Measurements from ENCODE around the gene PDLIM4. TPM values are rescaled to one million over a fixed set of nuclear protein-coding genes. Genes with fewer than 3 reads are reported as not detected.

The PDLIM4 gene
- total RNA-seq, 1 donor from 2014 or later = 55.1 TPM

- H3K27ac Mint-ChIP-seq (ENCODE audit: unreplicated experiment) = peak overlapping the region; percentile 43
- DNase-seq (ENCODE audit: low spot score) = peak; percentile 74
- H3K9me3 Mint-ChIP-seq (ENCODE audit: low read depth) = no peaks in the 10 kb centered on the region
- H3K36me3 Mint-ChIP-seq (ENCODE audit: low read depth) = peaks cover 20% of the 10 kb centered on the region
- no peaks in the 10 kb centered on the region for H3K27me3 Mint-ChIP-seq (ENCODE audit: low read depth)
- no peak overlapping the region for H3K4me3 Mint-ChIP-seq (ENCODE audit: unreplicated experiment)
- H3K4me1 Mint-ChIP-seq (ENCODE audit: low read depth) = peaks cover 75% of the 10 kb centered on the region
- TF ChIP-seq CTCF (IDR thresholded peaks at IDR 0.05) = no peak
Observed at GRCh38 chr5:132261881-132262845, 4.7 kb downstream of the PDLIM4 start.

GRCh38 chr5:132262882-132263547 lies 5.5 kb downstream of the PDLIM4 start:
- no peak overlapping the region for H3K4me3 Mint-ChIP-seq (ENCODE audit: unreplicated experiment)

GRCh38 chr5:132263548-132264261 lies 6.2 kb downstream of the PDLIM4 start:
- TF ChIP-seq CTCF (IDR thresholded peaks at IDR 0.05) = no peak
- H3K4me1 Mint-ChIP-seq (ENCODE audit: low read depth) = peaks cover 68% of the 10 kb centered on the region
- peak overlapping the region; percentile 95 for H3K27ac Mint-ChIP-seq (ENCODE audit: unreplicated experiment)
- no peak for DNase-seq (ENCODE audit: low spot score)
- no peaks in the 10 kb centered on the region for H3K9me3 Mint-ChIP-seq (ENCODE audit: low read depth)
- H3K4me3 Mint-ChIP-seq (ENCODE audit: unreplicated experiment) = no peak overlapping the region
- H3K27me3 Mint-ChIP-seq (ENCODE audit: low read depth) = no peaks in the 10 kb centered on the region
- peaks cover 26% of the 10 kb centered on the region for H3K36me3 Mint-ChIP-seq (ENCODE audit: low read depth)

More at GRCh38 chr5:132262882-132263547, 5.5 kb downstream of the PDLIM4 start:
- DNase-seq (ENCODE audit: low spot score) = no peak
- no peak for TF ChIP-seq CTCF (IDR thresholded peaks at IDR 0.05)
- peaks cover 73% of the 10 kb centered on the region for H3K4me1 Mint-ChIP-seq (ENCODE audit: low read depth)
- no peaks in the 10 kb centered on the region for H3K27me3 Mint-ChIP-seq (ENCODE audit: low read depth)
- no peak overlapping the region for H3K27ac Mint-ChIP-seq (ENCODE audit: unreplicated experiment)
- H3K9me3 Mint-ChIP-seq (ENCODE audit: low read depth) = no peaks in the 10 kb centered on the region
- peaks cover 26% of the 10 kb centered on the region for H3K36me3 Mint-ChIP-seq (ENCODE audit: low read depth)

GRCh38 chr5:132264546-132265335 lies 7.2 kb downstream of the PDLIM4 start:
- H3K27ac Mint-ChIP-seq (ENCODE audit: unreplicated experiment) = peak overlapping the region; percentile 95
- TF ChIP-seq CTCF (IDR thresholded peaks at IDR 0.05) = no peak
- peaks cover 64% of the 10 kb centered on the region for H3K4me1 Mint-ChIP-seq (ENCODE audit: low read depth)
- DNase-seq (ENCODE audit: low spot score) = no peak
- peaks cover 26% of the 10 kb centered on the region for H3K36me3 Mint-ChIP-seq (ENCODE audit: low read depth)
- no peak overlapping the region for H3K4me3 Mint-ChIP-seq (ENCODE audit: unreplicated experiment)
- H3K9me3 Mint-ChIP-seq (ENCODE audit: low read depth) = no peaks in the 10 kb centered on the region
- H3K27me3 Mint-ChIP-seq (ENCODE audit: low read depth) = no peaks in the 10 kb centered on the region

All from chondrocyte (in vitro differentiated cells).